Mucosa of descending colon (tissue), 3 donors: ENCODE measurements around the gene SF3B4. TPM values are rescaled to one million over a fixed set of nuclear protein-coding genes. Genes with fewer than 3 reads are reported as not detected.

Experiments used
- ATAC-seq: fragments of 200-7000 bp; cut with Tn5 transposase; one replicate; pipeline ENCODE4 v1.9.1; 2020; ENCODE audit warnings: mild to moderate bottlenecking, moderate library complexity
- DNase-seq, 3 donors: peaks; one replicate each; pipeline ENCODE4 v3.0.0-alpha.2; 2020
- H3K36me3 ChIP-seq: fragments of 200-600 bp; one replicate; pipeline ENCODE4 v1.8.0; 2021; ENCODE audit warnings: low read depth, mild to moderate bottlenecking
- H3K4me1 ChIP-seq: fragments of 200-600 bp; one replicate; pipeline ENCODE4 v1.8.0; 2021; ENCODE audit warnings: low read depth, mild to moderate bottlenecking
- H3K4me3 ChIP-seq: fragments of 200-600 bp; one replicate; pipeline ENCODE4 v1.8.0; 2021; ENCODE audit warnings: mild to moderate bottlenecking
- H3K9me3 ChIP-seq: fragments of 200-600 bp; one replicate; pipeline ENCODE4 v1.8.0; 2021; ENCODE audit warnings: mild to moderate bottlenecking
- intact Hi-C, 2 donors: fragments of 100-400 bp; cut with DNase I in 1 of 2; cut with micrococcal nuclease in 1 of 2; formaldehyde crosslinking; loops; one replicate each; pipeline versions ENCODE4 v1.11.0 to v1.11.1; 2022; cut with DNase I, micrococcal nuclease
- total RNA-seq, 3 donors: library from RNA; stranded (reverse); fragmentation: NEBNext Ultra II Directional in 2 of 3; extraction: Animal tissue kit (Norgen Biotek cat#: 25700) in 2 of 3; gene quantifications; one replicate each; pipeline versions ENCODE4 v1.2.1 to v1.2.4, GENCODE V29; 2021 to 2023
- TF ChIP-seq, protein P1 (sequence below): fragments of 200-600 bp; IDR thresholded peaks from one replicate; pipeline ENCODE4 v1.8.0; 2022; ENCODE audit warnings: antibody characterized with exemption, mild to moderate bottlenecking
- donor health status: DM: no; HTN: no; CAD: no; lungs with moderate emphysema.
- donor health status: DM: no; HTN: no; CAD: no.
- donor health status: DM: no; HTN: yes; CAD: no.

The SF3B4 gene
- total RNA-seq, 3 donors from 2014 or later = 60.7 to 67.4 (median 64.2) TPM

DNA sequence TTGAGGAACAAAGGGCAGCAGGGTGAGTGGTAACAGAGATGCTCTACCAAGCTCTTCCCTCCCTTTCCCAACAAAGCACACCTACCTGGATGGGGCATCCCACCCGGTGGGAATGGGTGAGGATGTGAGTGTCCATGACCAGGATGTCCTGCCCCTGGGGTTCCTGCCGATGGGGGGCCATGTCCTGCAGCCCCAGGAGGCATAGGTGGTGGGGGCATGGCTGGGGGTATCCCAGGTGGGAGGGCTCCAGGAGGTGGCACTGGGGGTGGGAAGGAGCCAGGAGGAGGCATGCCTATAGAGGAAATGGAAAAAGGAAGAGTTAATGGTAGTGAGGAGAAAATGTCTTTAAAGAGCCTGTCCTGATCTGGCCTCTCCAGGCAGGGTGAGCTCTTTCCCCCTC lies 1.9 kb downstream of the SF3B4 start:
- Histone ChIP-seq H3K4me1 (peaks cover 33% of the 10 kb centered on the region), H3K9me3 (no peaks in the 10 kb centered on the region), H3K4me3 (no peak overlapping the region), H3K36me3 (peaks cover 21% of the 10 kb centered on the region)
- ATAC-seq (no peak), DNase-seq (no peak)
- TF ChIP-seq, protein P1, sequence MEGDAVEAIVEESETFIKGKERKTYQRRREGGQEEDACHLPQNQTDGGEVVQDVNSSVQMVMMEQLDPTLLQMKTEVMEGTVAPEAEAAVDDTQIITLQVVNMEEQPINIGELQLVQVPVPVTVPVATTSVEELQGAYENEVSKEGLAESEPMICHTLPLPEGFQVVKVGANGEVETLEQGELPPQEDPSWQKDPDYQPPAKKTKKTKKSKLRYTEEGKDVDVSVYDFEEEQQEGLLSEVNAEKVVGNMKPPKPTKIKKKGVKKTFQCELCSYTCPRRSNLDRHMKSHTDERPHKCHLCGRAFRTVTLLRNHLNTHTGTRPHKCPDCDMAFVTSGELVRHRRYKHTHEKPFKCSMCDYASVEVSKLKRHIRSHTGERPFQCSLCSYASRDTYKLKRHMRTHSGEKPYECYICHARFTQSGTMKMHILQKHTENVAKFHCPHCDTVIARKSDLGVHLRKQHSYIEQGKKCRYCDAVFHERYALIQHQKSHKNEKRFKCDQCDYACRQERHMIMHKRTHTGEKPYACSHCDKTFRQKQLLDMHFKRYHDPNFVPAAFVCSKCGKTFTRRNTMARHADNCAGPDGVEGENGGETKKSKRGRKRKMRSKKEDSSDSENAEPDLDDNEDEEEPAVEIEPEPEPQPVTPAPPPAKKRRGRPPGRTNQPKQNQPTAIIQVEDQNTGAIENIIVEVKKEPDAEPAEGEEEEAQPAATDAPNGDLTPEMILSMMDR = no peak
- intact Hi-C loops = no loop called here

DNA sequence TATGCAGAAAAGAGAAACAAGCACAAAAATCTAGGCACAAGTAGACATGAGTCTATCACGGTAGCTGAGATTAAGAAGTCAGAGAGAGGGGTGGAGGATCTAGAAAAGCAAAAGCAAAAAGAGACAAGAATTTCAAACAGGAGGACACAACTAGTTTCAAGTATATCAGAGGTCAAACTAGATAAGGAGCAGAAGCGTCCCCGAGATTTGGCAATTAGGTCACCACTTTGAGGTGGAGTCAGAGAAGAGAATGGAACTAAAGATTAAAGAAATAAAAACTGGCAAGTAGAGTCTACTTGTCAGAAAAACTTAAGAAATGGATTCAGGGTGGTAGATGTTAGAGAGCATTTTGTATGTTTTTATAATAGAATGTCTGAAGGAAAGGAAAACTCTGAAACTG lies 2.3 kb downstream of the SF3B4 start:
- Histone ChIP-seq H3K4me1 (peaks cover 32% of the 10 kb centered on the region), H3K9me3 (no peaks in the 10 kb centered on the region), H3K4me3 (no peak overlapping the region), H3K36me3 (peaks cover 21% of the 10 kb centered on the region)
- ATAC-seq (no peak), DNase-seq (no peak)
- intact Hi-C loops = no loop called here
- TF ChIP-seq, protein P1 = no peak

- peaks cover 17% of the 10 kb centered on the region for H3K4me1 ChIP-seq
- intact Hi-C loops = no loop called here
- H3K4me3 ChIP-seq = no peak overlapping the region
- no peak for DNase-seq
- H3K36me3 ChIP-seq = peaks cover 21% of the 10 kb centered on the region
- ATAC-seq = no peak
- H3K9me3 ChIP-seq = no peaks in the 10 kb centered on the region
- TF ChIP-seq, protein P1 = no peak
Measured at GRCh38 chr1:149923626-149924025, 4.0 kb downstream of the SF3B4 start.

DNA sequence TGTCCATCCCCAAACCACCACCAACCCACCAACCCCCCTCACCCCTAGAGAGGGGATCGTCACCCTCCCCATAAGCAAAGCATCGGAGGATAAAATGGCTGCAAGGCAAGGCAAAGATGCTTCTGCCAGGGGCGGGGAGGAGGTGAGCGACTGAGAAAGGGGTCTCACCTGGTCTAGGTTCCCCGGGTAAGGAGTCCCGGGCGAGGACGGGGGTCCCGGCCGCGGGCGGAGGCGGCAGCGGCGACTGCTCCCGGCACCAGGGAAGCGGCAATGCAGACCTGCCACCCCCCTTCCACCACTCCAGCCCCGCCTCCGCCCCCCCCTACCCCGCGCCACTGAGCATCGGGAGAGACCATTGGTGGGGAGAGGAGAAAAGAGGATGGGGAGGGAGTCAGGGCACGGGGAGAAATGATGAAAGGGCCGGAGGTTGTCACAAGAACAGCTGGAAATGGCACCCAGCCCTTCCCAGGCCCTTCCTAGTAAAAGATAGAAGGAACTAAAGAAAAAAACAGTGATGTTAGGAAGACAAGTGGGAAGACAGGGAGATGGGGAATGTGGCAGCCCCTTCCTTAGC lies 9.9 kb downstream of the SF3B4 start, which contains the start of gene SV2A:
Gene SV2A, minus strand, starts transcription at position 274 of the 574 bp plus-strand sequence. CDS start 4,004 bp downstream, outside the sequence.
- no peak within 1 kb of the TSS for H3K4me3 ChIP-seq
- no peaks in the 10 kb centered on the region for H3K36me3 ChIP-seq
- intact Hi-C loops = no loop called here
- TF ChIP-seq, protein P1 = no peak
- DNase-seq (no peak), ATAC-seq (peak; percentile 50)
- no peaks in the 10 kb centered on the region for H3K9me3 ChIP-seq
- no peaks in the 10 kb centered on the region for H3K4me1 ChIP-seq

DNA sequence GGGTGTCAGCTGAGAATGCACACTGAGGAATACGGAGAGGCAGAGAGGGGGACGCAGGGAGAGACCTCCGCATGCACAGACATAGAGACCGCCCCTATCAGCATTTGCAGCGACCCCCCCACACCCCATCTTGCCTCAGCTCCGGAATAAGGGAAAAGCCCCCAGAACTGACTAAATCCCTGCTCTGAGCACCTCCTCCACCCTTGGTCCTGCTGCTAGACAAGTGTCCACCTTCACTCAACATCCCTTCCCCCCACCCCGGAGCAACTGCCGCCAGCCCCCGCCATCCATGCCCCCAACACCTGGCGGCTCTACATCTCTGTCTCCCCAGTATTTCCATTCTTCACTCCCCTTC lies 10.7 kb downstream of the SF3B4 start:
- TF ChIP-seq, protein P1 = no peak
- intact Hi-C loops = no loop called here
- DNase-seq (no peak), ATAC-seq (no peak)
- Histone ChIP-seq H3K4me1 (no peaks in the 10 kb centered on the region), H3K36me3 (no peaks in the 10 kb centered on the region), H3K9me3 (no peaks in the 10 kb centered on the region), H3K4me3 (no peak overlapping the region)
